Heart right ventricle (tissue), 16 donors: ENCODE results near the gene ARL15. TPM values are rescaled to one million over a fixed set of nuclear protein-coding genes. Genes with fewer than 3 reads are reported as not detected.

Experiments used
- ATAC-seq, 8 donors: fragments of 200-7000 bp; cut with Tn5 transposase; one replicate each; pipeline ENCODE4 v1.9.1; 2020; ENCODE audit warnings: mild to moderate bottlenecking in 8 of 8, moderate library complexity in 8 of 8, moderate number of reproducible peaks in 1 of 8
- DNase-seq, 2 donors: peaks; one replicate each; pipeline ENCODE4 v3.0.0-alpha.2; 2020
- H3K27ac ChIP-seq, 10 donors: fragments of 200-600 bp; sonication (generic) in 2 of 10; one replicate each; pipeline versions ENCODE4 v1.5.0 to v1.8.0; 2020 to 2022; ENCODE audit warnings: mild to moderate bottlenecking in 3 of 10
- H3K27me3 ChIP-seq, 7 donors: fragments of 200-600 bp; one replicate each; pipeline ENCODE4 v1.8.0; 2021 to 2022; ENCODE audit warnings: mild to moderate bottlenecking in 2 of 7
- H3K36me3 ChIP-seq, 9 donors: fragments of 200-600 bp; sonication (generic) in 1 of 9; one replicate each; pipeline versions ENCODE4 v1.5.0 to v1.8.0; 2020 to 2022; ENCODE audit warnings: mild to moderate bottlenecking in 2 of 9
- H3K4me1 ChIP-seq, 9 donors: fragments of 200-600 bp; sonication (generic) in 1 of 9; one replicate each; pipeline versions ENCODE4 v1.5.0 to v1.8.0; 2020 to 2022; ENCODE audit warnings: mild to moderate bottlenecking in 4 of 9
- H3K4me3 ChIP-seq, 10 donors: fragments of 200-600 bp; sonication (generic) in 2 of 10; one replicate each; pipeline versions ENCODE4 v1.5.0 to v1.8.0; 2020 to 2022; ENCODE audit warnings: mild to moderate bottlenecking in 7 of 10, moderate library complexity in 2 of 10
- H3K9me3 ChIP-seq, 11 donors: fragments of 200-600 bp in 10 of 11; sonication (generic) in 2 of 11; one replicate each; pipeline versions ENCODE4 v1.5.0 to v1.8.0; 2013 to 2022; ENCODE audit warnings: mild to moderate bottlenecking in 2 of 11, control low read depth in 1 of 11, moderate library complexity in 1 of 11
- WGBS, 2 donors: extraction: QIAGEN DNeasy Blood & Tissue Kit; methylation state at CpG; one replicate each; pipeline ENCODE4 v1.1.7; 2013; ENCODE audit warnings: inconsistent platforms in 1 of 2; 5-methylcytosine and 5-hydroxymethylcytosine counted together
- intact Hi-C, 10 donors: fragments of 100-400 bp; cut with DNase I; formaldehyde crosslinking; loops; one replicate each; pipeline versions ENCODE4 v1.11.1 to v1.14.2; 2022
- polyA plus RNA-seq, 2 donors: library from polyadenylated mRNA; stranded (reverse); fragments of 200-250 nt; gene quantifications; one replicate each; pipeline ENCODE4 v1.2.3, GENCODE V29; 2013
- total RNA-seq, 10 donors: library from RNA; stranded (reverse); fragmentation: NEBNext Ultra II Directional in 3 of 10; extraction: Animal tissue kit (Norgen Biotek cat#: 25700) in 3 of 10; gene quantifications; one replicate each; pipeline versions ENCODE4 v1.2.1 to v1.2.4, GENCODE V29; 2021 to 2023
- TF ChIP-seq, protein P1 (sequence below), 9 donors: fragments of 200-600 bp; sonication (generic) in 2 of 9; IDR thresholded peaks; one replicate each; pipeline versions ENCODE4 v1.5.0 to v1.8.0; 2021 to 2022; ENCODE audit warnings: antibody characterized with exemption in 9 of 9, mild to moderate bottlenecking in 5 of 9, moderate library complexity in 1 of 9
- donor health status: Arrhythmogenic right ventricular cardiomyopathy.
- donor health status: ischemic (EF 13 %, LVEDD 7.1; RV severe dilation, severe dysfunction).
- donor health status: healthy with polysubstance abuse.
- donor health status: DM: no; HTN: yes; CAD: no.
- donor health status: DM: no; HTN: no; CAD: no.
- donor health status: ischemic (EF 25% LVEDD 6.9; RV normal size, moderate dysfunction).
- donor health status: ischemic (EF 25% LVEDD 5.7; RV mildly dilated, moderate dysfunction).
- donor health status: healthy.
- donor health status: DM: yes; HTN: yes; CAD: no.
- donor health status: Ischemic cardiomyopathy.
- donor health status: ischemic (EF 35%, LVEDD 5.7; RV mildly dilated, moderate dysfunction).
- donor health status: nonischemic (EF 11% LVEDD 7.7; RV severe dilation, severe dysfunction).
- donor health status: DM: yes; HTN: yes; CAD: no.
- donor health status: PGD.
- donor health status: ischemic (EF 29% LVEDD 5.4; RV normal size, mild dysfunction).
- donor health status: nonischemic (EF 23%, LVEDD 6.1; RV moderate dilation, normal function).

The ARL15 gene
- total and polyA plus RNA-seq, 12 donors, result 7.8 to 31.8 (median 26.9) TPM

DNA sequence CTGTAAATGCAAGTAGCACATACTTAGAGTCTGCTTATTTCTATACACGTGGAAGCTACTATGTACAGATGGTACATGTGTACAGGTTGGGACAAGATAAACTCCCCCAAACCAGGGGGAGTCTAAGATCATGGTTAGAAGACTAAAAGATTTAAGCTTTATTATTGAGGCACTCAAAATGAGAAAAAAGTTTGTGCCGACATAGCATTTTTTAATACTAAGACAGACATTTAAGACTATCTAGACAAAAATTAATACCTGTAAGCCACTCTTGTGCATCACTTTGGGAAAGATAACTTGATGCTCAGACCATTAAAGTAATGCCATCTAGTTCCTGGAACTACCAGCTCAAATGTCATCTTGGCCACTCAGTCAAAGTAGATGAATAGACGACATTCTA, 279.4 kb downstream of the ARL15 start:
- no peak overlapping the region for H3K4me3 ChIP-seq
- TF ChIP-seq, protein P1, sequence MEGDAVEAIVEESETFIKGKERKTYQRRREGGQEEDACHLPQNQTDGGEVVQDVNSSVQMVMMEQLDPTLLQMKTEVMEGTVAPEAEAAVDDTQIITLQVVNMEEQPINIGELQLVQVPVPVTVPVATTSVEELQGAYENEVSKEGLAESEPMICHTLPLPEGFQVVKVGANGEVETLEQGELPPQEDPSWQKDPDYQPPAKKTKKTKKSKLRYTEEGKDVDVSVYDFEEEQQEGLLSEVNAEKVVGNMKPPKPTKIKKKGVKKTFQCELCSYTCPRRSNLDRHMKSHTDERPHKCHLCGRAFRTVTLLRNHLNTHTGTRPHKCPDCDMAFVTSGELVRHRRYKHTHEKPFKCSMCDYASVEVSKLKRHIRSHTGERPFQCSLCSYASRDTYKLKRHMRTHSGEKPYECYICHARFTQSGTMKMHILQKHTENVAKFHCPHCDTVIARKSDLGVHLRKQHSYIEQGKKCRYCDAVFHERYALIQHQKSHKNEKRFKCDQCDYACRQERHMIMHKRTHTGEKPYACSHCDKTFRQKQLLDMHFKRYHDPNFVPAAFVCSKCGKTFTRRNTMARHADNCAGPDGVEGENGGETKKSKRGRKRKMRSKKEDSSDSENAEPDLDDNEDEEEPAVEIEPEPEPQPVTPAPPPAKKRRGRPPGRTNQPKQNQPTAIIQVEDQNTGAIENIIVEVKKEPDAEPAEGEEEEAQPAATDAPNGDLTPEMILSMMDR (IDR thresholded peaks at IDR 0.05), result no peak
- ATAC-seq (no peak), DNase-seq (no peak)
- H3K27ac ChIP-seq, result no peak overlapping the region
- peaks cover 0 to 14% (median 0%) of the 10 kb centered on the region in 9 donors for H3K36me3 ChIP-seq
- H3K27me3 ChIP-seq, result no peaks in the 10 kb centered on the region
- intact Hi-C loops, result no loop called here
- no peaks in the 10 kb centered on the region for H3K9me3 ChIP-seq
- 94 to 96% methylated on average over 3 of the region's 3 CpGs for WGBS, 2 donors
- no peaks in the 10 kb centered on the region for H3K4me1 ChIP-seq

DNA sequence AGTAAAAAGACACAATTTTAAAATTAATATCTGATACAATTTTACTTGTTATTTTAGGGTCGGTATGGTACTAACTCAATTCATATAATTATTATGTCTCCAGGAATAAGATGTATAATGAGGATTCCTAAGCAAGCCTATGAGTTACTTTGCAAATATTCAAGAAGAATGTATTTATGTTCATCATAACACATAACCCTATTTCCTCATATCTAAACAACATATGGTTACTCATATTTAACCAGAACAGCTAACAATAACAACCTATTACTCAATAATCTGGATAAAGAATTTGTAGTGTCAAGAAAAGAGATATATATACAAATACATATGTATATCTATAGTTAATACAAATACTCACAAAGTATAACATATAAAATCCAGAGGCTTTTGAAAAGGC, 285.9 kb downstream of the ARL15 start:
- no peak for ATAC-seq
- no peaks in the 10 kb centered on the region for H3K9me3 ChIP-seq
- TF ChIP-seq, protein P1 (IDR thresholded peaks at IDR 0.05), result no peak
- 97 to 98% methylated on average over 1 of the region's 1 CpG for WGBS, 2 donors
- H3K4me1 ChIP-seq, result peaks cover 0 to 16% (median 0%) of the 10 kb centered on the region in 9 donors
- no peak overlapping the region for H3K4me3 ChIP-seq
- intact Hi-C loops, result no loop called here
- no peak for DNase-seq
- H3K27ac ChIP-seq, result no peak overlapping the region
- no peaks in the 10 kb centered on the region for H3K36me3 ChIP-seq
- H3K27me3 ChIP-seq, result no peaks in the 10 kb centered on the region

GRCh38 chr5:54022223-54022622, 288.1 kb downstream of the ARL15 start:
- Histone ChIP-seq H3K36me3 (no peaks in the 10 kb centered on the region), H3K9me3 (no peaks in the 10 kb centered on the region), H3K4me1 (peaks cover 0 to 16% (median 0%) of the 10 kb centered on the region in 9 donors), H3K27ac (no peak overlapping the region), H3K27me3 (no peaks in the 10 kb centered on the region), H3K4me3 (no peak overlapping the region)
- TF ChIP-seq, protein P1 (IDR thresholded peaks at IDR 0.05), result no peak
- ATAC-seq (no peak), DNase-seq (no peak)
- WGBS, 2 donors, result 81 to 83% methylated on average over 3 of the region's 3 CpGs
- intact Hi-C loops, result no loop called here

DNA sequence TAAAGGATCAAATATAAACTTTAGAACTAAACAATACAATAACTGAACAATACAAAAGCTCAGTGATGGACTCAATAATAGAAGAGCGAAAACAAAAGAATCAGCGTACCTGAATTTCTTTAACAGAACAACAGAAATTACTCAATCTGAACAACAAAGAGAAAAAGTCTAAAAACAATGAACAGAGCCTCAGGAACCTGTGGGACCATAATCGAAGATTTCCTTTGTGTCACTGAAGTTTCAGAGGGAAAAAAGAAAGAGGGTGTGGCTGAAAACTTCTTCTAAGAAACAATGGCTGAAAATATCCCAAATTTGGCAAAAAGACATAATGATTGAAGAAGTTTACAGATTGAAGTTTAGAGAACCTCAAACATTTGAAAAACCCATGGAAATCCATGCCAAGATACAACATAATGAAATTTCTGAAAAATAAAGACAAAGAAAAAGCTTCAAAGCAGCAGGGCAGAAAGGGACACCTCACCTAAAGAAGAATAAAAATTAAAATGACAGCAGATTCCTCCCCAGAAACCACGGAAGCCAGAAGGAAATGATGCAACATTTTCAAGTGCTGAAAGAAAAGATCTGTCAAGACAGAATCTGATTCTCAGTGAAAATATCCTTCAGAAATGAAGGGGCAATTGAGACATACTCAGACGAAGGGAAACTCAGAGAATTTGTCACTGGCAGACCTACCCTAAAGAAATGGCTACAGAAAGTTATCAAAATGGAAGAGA, 288.8 kb downstream of the ARL15 start:
- TF ChIP-seq, protein P1 (IDR thresholded peaks at IDR 0.05), result no peak
- DNase-seq, result no peak
- H3K9me3 ChIP-seq, result no peaks in the 10 kb centered on the region
- H3K27me3 ChIP-seq, result no peaks in the 10 kb centered on the region
- H3K4me3 ChIP-seq, result no peak overlapping the region
- ATAC-seq, result no peak
- peak overlapping the region in 1 of 10 donors; percentile 29 for H3K27ac ChIP-seq
- H3K4me1 ChIP-seq, result peaks cover 0 to 16% (median 0%) of the 10 kb centered on the region in 9 donors
- no peaks in the 10 kb centered on the region for H3K36me3 ChIP-seq
- intact Hi-C loops, result no loop called here
- 66 to 69% methylated on average over 5 of the region's 5 CpGs for WGBS, 2 donors
